Astrocyte (in vitro differentiated cells and primary cell): Measurements from ENCODE around the gene SMO. TPM values are rescaled to one million over a fixed set of nuclear protein-coding genes. Genes with fewer than 3 reads are reported as not detected.

ENCODE experiments used
- DNase-seq: peaks from one replicate; pipeline ENCODE4 v3.0.0-alpha.2; 2010; ENCODE audit warnings: low read depth
- FAIRE-seq: peaks from 2 replicates; lab custom pipeline; 2011; peaks lifted over from hg19 to GRCh38; lab: Jason Lieb, UNC
- H2AFZ ChIP-seq: 2 replicates; pipeline ENCODE4 v1.6.0; 2012; ENCODE audit warnings: low read depth, low read length, inconsistent platforms
- H3K27ac ChIP-seq: 2 replicates; pipeline ENCODE4 v1.5.1; 2011; ENCODE audit warnings: low read depth, low read length, inconsistent platforms
- H3K27me3 ChIP-seq: 2 replicates; pipeline ENCODE4 v1.6.0; 2011; ENCODE audit warnings: low read length, inconsistent platforms; ENCODE audit not compliant: insufficient read depth
- H3K36me3 ChIP-seq: 2 replicates; pipeline ENCODE4 v1.5.1; 2011; ENCODE audit warnings: low read length, inconsistent platforms; ENCODE audit not compliant: insufficient read depth
- H3K4me1 ChIP-seq: 2 replicates; pipeline ENCODE4 v1.5.1; 2011; ENCODE audit warnings: low read length, inconsistent platforms; ENCODE audit not compliant: insufficient read depth
- H3K4me2 ChIP-seq: 2 replicates; pipeline ENCODE4 v1.6.0; 2012; ENCODE audit warnings: low read length, inconsistent platforms
- H3K4me3 ChIP-seq: 2 replicates; pipeline ENCODE4 v1.5.1; 2011; ENCODE audit warnings: low read depth, mild to moderate bottlenecking, low read length, inconsistent platforms; ENCODE audit not compliant: insufficient read depth
- H3K79me2 ChIP-seq: 2 replicates; pipeline ENCODE4 v1.6.0; 2012; ENCODE audit warnings: mild to moderate bottlenecking, low read length, inconsistent platforms; ENCODE audit not compliant: insufficient read depth
- H3K9ac ChIP-seq: 2 replicates; pipeline ENCODE4 v1.6.0; 2012; ENCODE audit warnings: mild to moderate bottlenecking, low read length, inconsistent platforms
- H3K9me3 ChIP-seq: 2 replicates; pipeline ENCODE4 v1.5.1; 2012; ENCODE audit warnings: low read depth, mild to moderate bottlenecking, low read length, inconsistent platforms; ENCODE audit not compliant: insufficient read depth
- H4K20me1 ChIP-seq: 2 replicates; pipeline ENCODE4 v1.6.0; 2012; ENCODE audit warnings: low read length, inconsistent platforms; ENCODE audit not compliant: insufficient read depth
- H3K27ac Mint-ChIP-seq: one replicate; pipeline ENCODE4 v1.8.0; 2021; ENCODE audit warnings: mild to moderate bottlenecking, mixed read lengths; ENCODE audit not compliant: unreplicated experiment
- H3K27me3 Mint-ChIP-seq: one replicate; pipeline ENCODE4 v1.8.0; 2021; ENCODE audit warnings: low read depth, mixed read lengths; ENCODE audit not compliant: unreplicated experiment
- H3K36me3 Mint-ChIP-seq: one replicate; pipeline ENCODE4 v1.8.0; 2021; ENCODE audit warnings: low read depth, mixed read lengths; ENCODE audit not compliant: unreplicated experiment
- H3K4me1 Mint-ChIP-seq: one replicate; pipeline ENCODE4 v1.8.0; 2021; ENCODE audit warnings: low read depth, mixed read lengths; ENCODE audit not compliant: unreplicated experiment
- H3K4me3 Mint-ChIP-seq: one replicate; pipeline ENCODE4 v1.8.0; 2021; ENCODE audit warnings: mild to moderate bottlenecking, moderate library complexity, mixed read lengths; ENCODE audit not compliant: unreplicated experiment
- H3K9me3 Mint-ChIP-seq: one replicate; pipeline ENCODE4 v1.8.0; 2021; ENCODE audit warnings: mild to moderate bottlenecking, mixed read lengths; ENCODE audit not compliant: unreplicated experiment
- CTCF ChIP-seq: IDR thresholded peaks from 2 replicates; pipeline ENCODE4 v1.5.1; 2011; ENCODE audit warnings: low read depth, mild to moderate bottlenecking, inconsistent platforms, low read length, moderate library complexity; ENCODE audit not compliant: insufficient read depth
- EZH2 ChIP-seq: IDR thresholded peaks from 2 replicates; pipeline ENCODE4 v1.6.1; 2012; ENCODE audit warnings: mild to moderate bottlenecking, low read length, inconsistent platforms; ENCODE audit not compliant: insufficient read depth
- total RNA-seq: library from RNA; stranded (reverse); gene quantifications from 2 replicates; pipeline ENCODE4 v1.2.1, GENCODE V29; 2021

The SMO gene
- total RNA-seq, 1 donor from 2014 or later = 20.0 TPM

GRCh38 chr7:129205126-129205818 is 16.8 kb downstream of the SMO start:
- Histone ChIP-seq H3K27ac (no peak overlapping the region), H4K20me1 (peaks cover 21% of the 10 kb centered on the region), H3K27me3 (no peaks in the 10 kb centered on the region), H3K4me1 (no peaks in the 10 kb centered on the region), H3K9me3 (no peaks in the 10 kb centered on the region), H2AFZ (no peak overlapping the region), H3K9ac (no peak overlapping the region), H3K4me2 (no peak overlapping the region), H3K79me2 (no peaks in the 10 kb centered on the region), H3K4me3 (no peak overlapping the region), H3K36me3 (no peaks in the 10 kb centered on the region)
- no peak overlapping the region for H3K27ac Mint-ChIP-seq
- FAIRE-seq (no peak), DNase-seq (no peak)
- H3K9me3 Mint-ChIP-seq = no peaks in the 10 kb centered on the region
- H3K4me3 Mint-ChIP-seq = no peak overlapping the region
- H3K36me3 Mint-ChIP-seq = peaks cover 17% of the 10 kb centered on the region
- no peaks in the 10 kb centered on the region for H3K4me1 Mint-ChIP-seq
- no peak for TF ChIP-seq EZH2
- no peaks in the 10 kb centered on the region for H3K27me3 Mint-ChIP-seq

DNA sequence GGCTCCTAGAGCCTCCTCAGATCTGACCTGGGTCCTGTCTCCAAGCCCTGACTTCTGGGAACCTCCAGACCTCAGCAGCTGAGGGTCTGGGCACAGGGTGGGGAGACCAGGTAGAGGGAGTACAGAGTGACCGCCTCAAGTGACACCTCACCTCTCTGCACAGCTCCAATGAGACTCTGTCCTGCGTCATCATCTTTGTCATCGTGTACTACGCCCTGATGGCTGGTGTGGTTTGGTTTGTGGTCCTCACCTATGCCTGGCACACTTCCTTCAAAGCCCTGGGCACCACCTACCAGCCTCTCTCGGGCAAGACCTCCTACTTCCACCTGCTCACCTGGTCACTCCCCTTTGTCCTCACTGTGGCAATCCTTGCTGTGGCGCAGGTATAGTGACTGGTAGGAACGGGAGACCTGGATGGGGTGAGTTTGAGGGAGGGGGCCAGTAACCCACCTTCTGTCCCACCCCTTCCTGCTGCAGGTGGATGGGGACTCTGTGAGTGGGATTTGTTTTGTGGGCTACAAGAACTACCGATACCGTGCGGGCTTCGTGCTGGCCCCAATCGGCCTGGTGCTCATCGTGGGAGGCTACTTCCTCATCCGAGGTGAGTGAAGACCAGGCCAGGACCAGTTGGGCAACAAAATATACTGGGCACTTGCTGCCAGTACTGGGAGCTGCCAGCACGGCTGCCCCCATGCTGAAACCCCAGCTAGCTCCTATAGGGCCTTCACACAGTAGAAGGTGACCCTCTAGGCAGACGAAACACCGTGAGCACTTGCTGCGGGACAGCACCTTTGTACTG is 17.8 kb downstream of the SMO start:
- TF ChIP-seq EZH2 (no peak), CTCF (no peak)
- no peaks in the 10 kb centered on the region for H3K4me1 ChIP-seq
- Mint-ChIP-seq H3K27ac (no peak overlapping the region), H3K4me3 (no peak overlapping the region), H3K27me3 (no peaks in the 10 kb centered on the region), H3K9me3 (no peaks in the 10 kb centered on the region), H3K4me1 (no peaks in the 10 kb centered on the region), H3K36me3 (peaks cover 17% of the 10 kb centered on the region)
- H3K27ac ChIP-seq = no peak overlapping the region
- H3K9ac ChIP-seq = no peak overlapping the region
- no peak overlapping the region for H3K4me3 ChIP-seq
- H3K36me3 ChIP-seq = no peaks in the 10 kb centered on the region
- no peaks in the 10 kb centered on the region for H3K27me3 ChIP-seq
- H3K79me2 ChIP-seq = no peaks in the 10 kb centered on the region
- DNase-seq (no peak), FAIRE-seq (no peak)
- H3K4me2 ChIP-seq = no peak overlapping the region
- H2AFZ ChIP-seq = no peak overlapping the region
- peaks cover 21% of the 10 kb centered on the region for H4K20me1 ChIP-seq
- no peaks in the 10 kb centered on the region for H3K9me3 ChIP-seq

DNA sequence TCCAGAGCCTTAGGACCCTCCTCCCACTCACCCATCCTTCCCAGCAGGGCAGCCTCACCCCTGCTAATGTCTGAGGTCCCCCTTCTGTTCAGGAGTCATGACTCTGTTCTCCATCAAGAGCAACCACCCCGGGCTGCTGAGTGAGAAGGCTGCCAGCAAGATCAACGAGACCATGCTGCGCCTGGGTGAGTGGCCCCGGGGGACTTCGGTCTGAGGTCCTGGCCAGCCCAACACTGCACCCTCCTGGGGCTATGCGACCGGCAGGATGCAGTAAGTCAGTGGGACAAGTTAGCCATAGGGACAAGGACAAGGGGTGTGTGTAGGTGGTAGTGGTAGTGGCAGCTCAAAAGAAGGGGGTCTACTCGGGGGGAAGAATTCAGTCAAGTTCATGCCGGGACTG is 20.2 kb downstream of the SMO start:
- DNase-seq = no peak
- H3K4me1 Mint-ChIP-seq = no peaks in the 10 kb centered on the region
- no peaks in the 10 kb centered on the region for H3K27me3 Mint-ChIP-seq
- H3K27ac Mint-ChIP-seq = no peak overlapping the region
- Histone ChIP-seq H3K4me2 (no peak overlapping the region), H4K20me1 (peaks cover 1% of the 10 kb centered on the region), H3K79me2 (no peaks in the 10 kb centered on the region), H3K36me3 (no peaks in the 10 kb centered on the region), H3K4me3 (no peak overlapping the region), H3K27me3 (no peaks in the 10 kb centered on the region), H3K9ac (no peak overlapping the region), H3K27ac (no peak overlapping the region), H3K9me3 (no peaks in the 10 kb centered on the region), H3K4me1 (no peaks in the 10 kb centered on the region), H2AFZ (no peak overlapping the region)
- FAIRE-seq = no peak
- peaks cover 12% of the 10 kb centered on the region for H3K36me3 Mint-ChIP-seq
- TF ChIP-seq CTCF (no peak), EZH2 (no peak)
- no peak overlapping the region for H3K4me3 Mint-ChIP-seq
- no peaks in the 10 kb centered on the region for H3K9me3 Mint-ChIP-seq
